KOPT-K1 (cell line): ENCODE data around the gene MRPL37.
"Not testable (repeated sequence)": the region's sequence is repeated elsewhere in the genome, so short reads cannot be mapped to it uniquely, and the experiment has no call there.

Source experiments
- H3K27ac ChIP-seq: fragments of 200-600 bp; sonication (generic); 2 replicates; pipeline ENCODE4 v1.5.1; 2016; ENCODE audit warnings: antibody characterized with exemption, mild to moderate bottlenecking, low read depth, low read length; ENCODE audit not compliant: poor library complexity, severe bottlenecking
- H3K36me3 ChIP-seq: fragments of 200-600 bp; sonication (generic); 2 replicates; pipeline ENCODE4 v1.5.1; 2017; ENCODE audit warnings: antibody characterized with exemption, mild to moderate bottlenecking, low read length, moderate library complexity; ENCODE audit not compliant: insufficient read depth
- H3K9me3 ChIP-seq: fragments of 200-600 bp; sonication (generic); 2 replicates; pipeline ENCODE4 v1.5.1; 2017; ENCODE audit warnings: antibody characterized with exemption, low read length, mild to moderate bottlenecking; ENCODE audit not compliant: insufficient read depth, poor library complexity, severe bottlenecking

Gene MRPL37

DNA sequence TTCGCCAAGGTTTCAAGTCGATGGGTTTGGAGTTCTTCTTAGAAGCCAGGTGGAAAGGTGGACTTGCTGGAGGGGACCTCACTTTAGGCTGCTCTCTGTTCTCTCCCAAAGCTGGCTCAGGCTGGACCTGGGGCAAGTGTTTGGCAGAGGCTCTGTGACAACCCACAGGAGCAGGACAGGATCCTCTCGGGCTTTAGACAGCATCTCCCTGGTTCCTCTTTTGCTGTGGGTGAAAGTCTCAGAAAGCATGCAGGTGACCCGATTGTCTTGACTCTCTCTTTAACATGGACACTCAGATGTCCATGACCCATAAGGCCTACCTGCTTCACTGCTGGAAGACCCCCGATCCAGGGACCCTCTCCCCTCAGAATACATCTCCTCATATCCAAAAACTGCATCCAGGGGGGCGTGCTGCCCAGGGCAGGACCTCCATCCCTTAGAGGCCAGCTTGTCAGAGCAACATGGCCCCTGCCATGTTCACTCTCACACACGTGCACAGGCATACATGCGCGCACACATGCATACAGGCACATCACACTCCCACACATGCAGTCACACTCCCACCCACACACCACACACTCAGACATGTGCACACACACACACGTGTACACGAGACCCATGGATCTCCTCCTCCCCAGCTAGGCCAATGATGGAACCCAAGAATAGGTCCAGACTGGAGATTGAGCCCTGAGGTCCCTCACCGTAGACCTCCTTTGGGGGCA lies 21.3 kb downstream of the MRPL37 start:
- H3K36me3 ChIP-seq = peaks cover 98% of the 10 kb centered on the region
- H3K27ac ChIP-seq = no peak overlapping the region

GRCh38 chr1:54221867-54222484 lies 22.0 kb downstream of the MRPL37 start:
- Histone ChIP-seq H3K9me3 (no peaks in the 10 kb centered on the region), H3K27ac (no peak overlapping the region), H3K36me3 (peaks cover 97% of the 10 kb centered on the region)

More for the DNA sequence above, 21.3 kb downstream of the MRPL37 start:
- H3K9me3 ChIP-seq = no peaks in the 10 kb centered on the region

GRCh38 chr1:54222711-54223110 lies 22.7 kb downstream of the MRPL37 start:
- Histone ChIP-seq H3K27ac (no peak overlapping the region), H3K9me3 (no peaks in the 10 kb centered on the region), H3K36me3 (peaks cover 97% of the 10 kb centered on the region)

DNA sequence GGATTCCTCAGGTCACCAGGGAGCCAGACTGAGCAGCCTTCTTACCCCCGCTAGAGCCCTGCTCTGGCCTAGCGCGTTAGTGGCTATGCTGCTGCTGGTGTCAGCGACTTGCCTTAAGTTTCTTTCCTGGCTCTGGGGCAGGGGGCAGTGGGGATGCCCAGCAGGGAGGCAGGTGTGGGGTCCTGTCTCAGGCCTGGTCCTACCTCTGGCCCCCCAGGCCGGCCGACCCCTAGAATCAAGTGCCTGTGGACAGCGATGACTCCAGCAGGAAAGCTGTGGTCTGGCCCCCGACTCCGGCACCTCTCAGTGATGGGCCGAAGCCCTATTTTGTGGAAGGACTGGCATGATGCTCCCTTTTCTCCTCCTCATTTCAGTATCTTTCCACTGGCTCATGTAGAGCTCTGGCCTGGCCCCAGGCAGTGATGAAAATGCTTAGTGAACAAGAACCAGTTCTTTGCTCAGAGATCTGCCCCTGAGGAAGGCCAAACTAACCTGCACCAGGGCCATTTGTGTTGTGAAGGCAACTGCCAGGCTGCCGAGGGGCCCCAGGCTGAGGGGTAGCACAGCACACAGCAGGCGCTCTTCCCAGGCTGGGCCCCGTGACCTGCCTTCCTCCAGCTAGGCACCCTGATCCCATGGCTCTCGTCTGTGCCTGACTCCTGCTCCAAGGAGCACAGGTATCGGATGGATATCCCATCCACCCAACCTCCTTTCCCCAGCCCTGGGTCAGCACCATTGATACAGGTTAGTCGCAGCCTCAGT lies 23.7 kb downstream of the MRPL37 start:
- Histone ChIP-seq H3K27ac (no peak overlapping the region), H3K36me3 (peaks cover 97% of the 10 kb centered on the region), H3K9me3 (no peaks in the 10 kb centered on the region)

DNA sequence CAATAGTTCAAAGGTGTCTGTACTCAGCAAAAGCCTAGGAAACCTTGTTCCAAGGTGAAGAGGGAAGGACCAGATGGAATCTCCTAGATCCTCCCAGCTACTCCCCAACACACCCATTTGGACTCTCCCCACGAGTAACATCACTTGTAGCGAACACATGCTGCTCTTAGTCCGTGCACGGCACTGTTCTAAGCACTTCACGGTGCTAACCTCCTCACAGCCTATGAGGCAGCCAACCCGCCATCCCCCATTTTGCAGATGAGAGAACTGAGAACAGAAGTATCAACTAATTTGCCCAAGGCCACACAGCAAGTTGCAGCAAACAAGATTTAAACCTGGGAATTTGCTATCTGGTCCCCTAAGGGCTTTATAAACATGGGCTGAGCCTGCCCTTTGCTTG lies 24.3 kb downstream of the MRPL37 start:
- H3K27ac ChIP-seq = no peak overlapping the region
- H3K9me3 ChIP-seq = no peaks in the 10 kb centered on the region
- H3K36me3 ChIP-seq = peaks cover 97% of the 10 kb centered on the region

DNA sequence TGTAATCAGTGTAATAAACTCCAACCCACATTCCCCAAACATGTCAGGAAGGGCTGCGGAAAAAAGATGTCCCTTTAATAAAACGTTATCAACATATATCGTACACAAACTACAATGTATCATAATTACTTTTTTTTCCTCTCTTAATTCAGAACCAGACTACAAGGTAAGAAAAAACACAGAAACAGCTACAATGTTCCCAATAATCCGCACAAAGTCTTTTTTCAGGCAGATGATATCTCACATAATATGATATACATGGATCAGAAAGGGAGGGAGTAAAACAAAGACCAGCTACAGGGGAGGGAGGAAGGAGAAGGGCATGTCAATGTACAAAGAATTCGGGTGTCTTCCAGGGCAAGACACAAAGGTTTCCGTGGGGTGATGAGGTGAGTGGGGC lies 25.4 kb downstream of the MRPL37 start:
- H3K9me3 ChIP-seq = no peaks in the 10 kb centered on the region
- no peak overlapping the region for H3K27ac ChIP-seq
- H3K36me3 ChIP-seq = peaks cover 95% of the 10 kb centered on the region

DNA sequence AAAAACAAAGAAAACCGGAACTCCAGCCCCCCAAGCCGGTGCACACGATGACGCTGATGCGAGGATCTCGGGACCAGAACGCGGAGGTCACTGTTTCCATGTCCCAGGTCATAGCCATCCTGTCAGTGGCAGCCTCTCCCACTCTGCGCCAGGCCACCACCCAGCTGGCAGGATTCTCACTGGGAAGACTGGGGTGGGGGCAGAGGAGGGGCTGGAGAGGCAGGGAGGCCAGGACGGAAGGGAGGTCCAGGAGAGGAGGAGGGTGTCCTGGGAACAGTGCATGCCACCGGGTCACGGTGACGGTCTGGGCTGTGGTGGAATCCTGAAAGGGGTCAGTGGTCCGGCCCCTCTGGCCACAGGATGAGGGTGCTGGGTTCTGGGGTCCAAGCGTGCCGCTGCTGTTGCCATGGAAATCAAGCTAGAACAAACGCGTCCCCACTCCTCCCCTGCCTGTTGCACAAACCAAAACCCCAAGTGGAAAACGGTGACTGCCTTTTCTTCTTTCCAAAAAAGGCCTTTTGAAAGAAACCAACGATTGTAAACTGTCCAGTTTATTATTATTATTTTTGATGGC lies 26.1 kb downstream of the MRPL37 start:
- Histone ChIP-seq H3K9me3 (no peaks in the 10 kb centered on the region), H3K27ac (no peak overlapping the region), H3K36me3 (peaks cover 95% of the 10 kb centered on the region)

DNA sequence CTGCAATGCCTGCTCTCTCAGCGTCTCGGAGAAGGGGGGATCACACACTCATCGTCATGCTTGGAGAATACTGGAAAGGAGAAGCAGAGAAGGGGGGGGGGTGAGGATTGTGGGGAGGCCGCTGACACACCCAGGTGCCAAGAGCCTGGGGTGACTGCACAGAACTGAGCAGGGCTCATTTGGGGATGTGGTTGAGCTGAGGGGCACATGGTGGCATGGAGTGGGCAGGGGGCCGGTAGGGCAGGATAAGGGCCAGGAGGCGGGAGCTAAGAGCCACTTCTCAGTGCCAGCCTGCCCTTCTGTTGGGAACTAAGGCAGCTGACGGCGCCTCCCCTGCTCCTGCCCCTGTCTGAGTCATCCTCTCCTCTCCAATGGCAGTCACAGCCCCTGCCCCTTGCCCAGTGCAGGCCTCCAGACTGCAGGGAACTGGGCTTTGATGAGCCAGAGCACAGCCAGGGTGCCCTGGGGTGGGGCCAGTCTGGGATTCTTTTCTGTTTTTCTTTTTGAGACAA lies 27.2 kb downstream of the MRPL37 start:
- no peak overlapping the region for H3K27ac ChIP-seq
- peaks cover 88% of the 10 kb centered on the region for H3K36me3 ChIP-seq
- no peaks in the 10 kb centered on the region for H3K9me3 ChIP-seq

DNA sequence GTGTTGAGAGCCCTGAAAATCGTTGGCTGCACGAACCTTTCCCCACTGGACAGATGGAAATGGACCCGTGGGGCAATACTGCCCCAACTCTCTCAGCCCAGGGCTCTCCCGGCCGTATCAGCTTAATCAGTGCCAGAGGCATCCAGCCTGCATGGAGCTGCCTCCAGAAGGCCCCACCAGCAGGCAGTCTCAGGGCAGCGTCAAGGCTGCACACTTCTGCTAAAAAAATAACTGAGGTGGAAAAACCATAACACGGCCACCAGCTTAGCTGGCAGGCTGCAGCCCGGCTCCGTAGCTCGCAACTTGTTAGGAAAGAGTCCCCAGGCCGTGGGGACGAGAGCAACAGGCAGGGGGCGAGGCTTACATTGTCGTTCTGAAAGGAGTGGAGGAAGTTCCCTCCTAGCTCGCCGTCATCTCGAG lies 27.9 kb downstream of the MRPL37 start:
- no peaks in the 10 kb centered on the region for H3K9me3 ChIP-seq
- peaks cover 81% of the 10 kb centered on the region for H3K36me3 ChIP-seq
- H3K27ac ChIP-seq = no peak overlapping the region

DNA sequence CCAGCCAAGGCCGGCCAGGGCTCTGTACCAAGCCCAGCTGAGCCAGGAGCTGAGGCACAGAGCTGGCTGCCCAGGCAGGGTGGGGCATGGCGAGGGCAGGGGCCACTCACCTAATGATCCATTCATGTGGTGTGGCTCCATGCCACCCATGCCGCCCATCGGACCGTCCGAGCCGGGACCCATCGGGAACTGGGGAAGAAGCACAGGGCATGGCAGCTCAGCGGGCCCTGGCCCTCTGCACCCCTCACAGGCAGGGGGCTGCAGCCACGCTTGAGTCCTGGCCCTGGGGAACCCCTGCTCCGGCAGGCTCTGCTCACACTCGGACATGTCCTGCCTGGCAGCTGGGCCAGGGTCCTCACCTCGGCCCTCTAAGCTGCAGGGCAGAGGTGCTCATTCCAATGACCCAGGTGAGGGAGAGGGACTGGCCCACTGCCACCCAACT lies 28.7 kb downstream of the MRPL37 start:
- Histone ChIP-seq H3K36me3 (peaks cover 74% of the 10 kb centered on the region), H3K9me3 (no peaks in the 10 kb centered on the region), H3K27ac (peak overlapping the region; percentile 30)

DNA sequence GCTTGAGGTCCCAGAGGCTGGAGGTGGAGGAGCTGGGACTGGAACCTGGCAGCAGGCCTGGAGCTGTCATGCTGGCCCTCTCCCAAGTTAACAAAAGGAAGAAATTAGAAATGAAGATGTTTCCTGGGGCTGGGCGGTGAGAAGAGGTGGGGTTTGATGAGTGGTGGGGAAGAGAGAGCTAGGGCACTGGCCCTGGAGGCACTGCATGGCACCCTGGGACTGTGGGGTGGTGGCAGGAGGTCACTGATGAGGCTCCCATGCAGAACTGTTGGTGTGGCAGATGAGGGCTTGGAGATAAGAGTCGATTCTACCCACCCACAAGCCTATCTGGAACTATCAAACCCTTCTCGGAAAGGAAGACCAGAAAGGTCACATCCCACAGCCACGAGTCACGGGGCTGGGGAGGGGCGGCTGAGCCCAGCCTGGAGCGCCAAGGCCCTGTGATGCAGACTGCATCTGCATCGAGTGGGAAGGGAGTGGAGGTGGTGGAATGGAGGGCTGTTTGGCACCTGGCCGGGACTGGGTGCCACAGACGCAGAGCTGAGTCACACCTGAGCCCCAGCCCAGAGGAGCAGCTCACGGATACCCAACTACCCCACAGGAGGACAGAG lies 29.4 kb downstream of the MRPL37 start:
- Histone ChIP-seq H3K36me3 (peaks cover 70% of the 10 kb centered on the region), H3K27ac (peak overlapping the region; percentile 30), H3K9me3 (no peaks in the 10 kb centered on the region)

DNA sequence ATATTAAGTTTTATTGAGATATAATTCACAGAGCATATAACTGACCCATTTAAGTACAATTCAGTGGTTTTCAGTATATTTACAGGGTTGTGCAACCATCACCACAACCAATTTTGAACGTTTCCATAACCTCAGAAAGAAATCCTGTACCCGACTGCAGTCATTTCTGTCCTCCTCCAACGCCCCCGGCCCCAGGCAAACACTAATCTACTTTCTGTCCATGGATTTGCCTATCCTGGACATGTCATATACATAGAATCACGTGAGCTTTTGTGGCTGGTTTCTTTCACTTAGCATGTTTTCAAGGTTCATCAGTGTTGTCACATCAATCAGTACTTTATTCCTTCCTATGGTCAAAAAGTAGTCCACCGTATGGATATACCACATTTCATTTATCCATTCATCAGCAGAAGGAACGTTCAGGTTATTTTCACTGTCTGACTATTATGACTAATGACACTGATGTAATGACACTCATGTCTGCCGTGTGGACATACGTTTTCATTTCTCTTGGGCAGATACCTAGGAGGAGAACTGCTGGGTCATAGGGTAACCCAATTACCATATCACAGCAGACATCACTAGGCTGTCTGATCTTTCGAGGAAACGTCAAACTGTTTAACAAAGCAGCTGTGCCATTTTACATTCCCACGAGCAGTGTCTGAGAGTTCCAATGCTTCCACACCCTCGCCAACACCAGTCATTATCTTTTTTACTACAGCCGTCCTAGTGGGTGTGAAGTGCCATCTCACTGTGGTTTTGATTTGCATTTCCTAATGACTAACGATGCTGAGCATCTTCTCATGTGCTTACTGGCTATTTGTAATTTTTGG lies 30.8 kb downstream of the MRPL37 start:
- Histone ChIP-seq H3K9me3 (no peaks in the 10 kb centered on the region), H3K27ac (no peak overlapping the region), H3K36me3 (peaks cover 69% of the 10 kb centered on the region)

GRCh38 chr1:54233196-54233595 lies 33.2 kb downstream of the MRPL37 start:
- H3K9me3 ChIP-seq, H3K27ac ChIP-seq: not testable (repeated sequence)
- peaks cover 69% of the 10 kb centered on the region for H3K36me3 ChIP-seq

DNA sequence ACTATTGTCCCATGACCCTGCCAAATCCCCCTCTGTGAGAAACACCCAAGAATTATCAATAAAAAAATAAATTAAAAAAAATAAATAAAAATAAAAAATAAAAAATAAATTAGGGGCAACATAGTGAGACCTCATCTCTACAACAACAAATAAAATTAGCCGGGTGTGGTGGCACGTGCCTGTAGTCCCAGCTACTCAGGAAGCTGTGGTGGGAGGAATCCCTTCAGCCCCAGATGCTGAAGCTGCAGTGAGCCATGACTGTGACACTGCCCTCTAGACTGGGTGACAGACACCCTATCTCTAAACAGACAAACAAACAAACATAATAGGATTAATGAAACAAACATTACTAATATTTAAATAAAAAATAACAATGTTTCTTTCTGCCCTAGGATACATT lies 34.3 kb downstream of the MRPL37 start:
- Histone ChIP-seq H3K36me3 (peaks cover 69% of the 10 kb centered on the region), H3K27ac (no peak overlapping the region), H3K9me3 (no peaks in the 10 kb centered on the region)
